ENCODE measurements around the gene SGF29.
"Not testable (repeated sequence)": the region's sequence is repeated elsewhere in the genome, so short reads cannot be mapped to it uniquely, and the experiment has no call there.

SGF29 gene

GRCh38 chr16:28612359-28613280 is 58.9 kb downstream of the SGF29 start:
- not testable (repeated sequence) for DNase-seq (ENCODE audit: low spot score)

GRCh38 chr16:28613912-28614311 is 60.2 kb downstream of the SGF29 start:
- DNase-seq (ENCODE audit: low spot score) = not testable (repeated sequence)

GRCh38 chr16:28614561-28614960 is 60.8 kb downstream of the SGF29 start:
- DNase-seq (ENCODE audit: low spot score) = not testable (repeated sequence)

- DNase-seq (ENCODE audit: low spot score) = peak; percentile 38
Observed at GRCh38 chr16:28615486-28616223, 61.9 kb downstream of the SGF29 start.

- not testable (repeated sequence) for DNase-seq (ENCODE audit: low spot score)
Observed at GRCh38 chr16:28616224-28616577, 62.5 kb downstream of the SGF29 start.

- DNase-seq (ENCODE audit: low spot score) = no peak
Observed at GRCh38 chr16:28616636-28617035, 62.9 kb downstream of the SGF29 start.

GRCh38 chr16:28617874-28618273 is 64.2 kb downstream of the SGF29 start:
- no peak for DNase-seq (ENCODE audit: low spot score)

GRCh38 chr16:28620316-28620715 is 66.6 kb downstream of the SGF29 start:
- not testable (repeated sequence) for DNase-seq (ENCODE audit: low spot score)

GRCh38 chr16:28621481-28622155 is 67.9 kb downstream of the SGF29 start:
- no peak for DNase-seq (ENCODE audit: low spot score)

- DNase-seq (ENCODE audit: low spot score) = peak; percentile 14
Observed at GRCh38 chr16:28622532-28623171, 68.9 kb downstream of the SGF29 start.

- DNase-seq (ENCODE audit: low spot score) = peak; percentile 69
Observed at GRCh38 chr16:28623172-28623711, 69.5 kb downstream of the SGF29 start.

GRCh38 chr16:28630905-28631304 is 77.2 kb downstream of the SGF29 start:
- DNase-seq (ENCODE audit: low spot score) = not testable (repeated sequence)

GRCh38 chr16:28636093-28636823 is 82.5 kb downstream of the SGF29 start:
- DNase-seq (ENCODE audit: low spot score) = peak; percentile 88

- not testable (repeated sequence) for DNase-seq (ENCODE audit: low spot score)
Observed at GRCh38 chr16:28637765-28638164, 84.0 kb downstream of the SGF29 start, which contains the start of gene NPIPB8. Gene NPIPB8, plus strand, starts transcription at chr16:28638065. Its CDS starts 296 bp downstream, at chr16:28638361.

GRCh38 chr16:28638359-28638758 is 84.6 kb downstream of the SGF29 start:
- not testable (repeated sequence) for DNase-seq (ENCODE audit: low spot score)

- not testable (repeated sequence) for DNase-seq (ENCODE audit: low spot score)
Observed at GRCh38 chr16:28639959-28640358, 86.2 kb downstream of the SGF29 start.
